GM12878 (cell line): ENCODE results near the gene MROH2B. TPM values are rescaled to one million over a fixed set of nuclear protein-coding genes. Genes with fewer than 3 reads are reported as not detected.
A peak's percentile ranks its signal among the peaks of the same experiment; 100 is the strongest.

ENCODE experiments used
- ATAC-seq: fragments of 200-7000 bp; cut with Tn5 transposase; 3 replicates; pipeline ENCODE4 v1.9.1; 2020; ENCODE audit warnings: mild to moderate bottlenecking, moderate library complexity
- BruUV-seq: library from RNA; stranded (reverse); fragments of 400-500 nt; replicated peaks from 2 replicates; lab custom pipeline; 2021; lab: Mats Ljungman, UMichigan
- CTCF ChIA-PET: fragments of 300-600 bp; sonication (Branson Sonifier 250); formaldehyde crosslinking; extraction: SDS; loops from one replicate; lab custom pipeline; 2021; ENCODE audit warnings: inconsistent platforms; lab: Yijun Ruan, JAX
- POLR2A ChIA-PET: fragments of 350-600 bp; formaldehyde crosslinking; extraction: SDS; loops from one replicate; lab custom pipeline; 2021; ENCODE audit warnings: inconsistent platforms; lab: Charles Lee
- RAD21 ChIA-PET: fragments of 300-600 bp; sonication (Branson Sonifier 250); formaldehyde crosslinking; loops from one replicate; lab custom pipeline; 2023; ENCODE audit warnings: antibody characterized with exemption; ENCODE audit not compliant: unreplicated experiment; lab: Charles Lee
- SMC1A ChIA-PET: fragments of 300-600 bp; sonication (Branson Sonifier 250); formaldehyde crosslinking; loops from one replicate; lab custom pipeline; 2023; ENCODE audit not compliant: unreplicated experiment, uncharacterized antibody; lab: Charles Lee
- DNase-seq: peaks from one replicate; pipeline ENCODE4 v3.0.0-alpha.2; 2011; ENCODE audit warnings: low read depth, low spot score
- FAIRE-seq: peaks from 3 replicates; lab custom pipeline; 2011; peaks lifted over from hg19 to GRCh38; lab: Jason Lieb, UNC
- H2AFZ ChIP-seq: 2 replicates; pipeline ENCODE4 v1.6.0; 2011; ENCODE audit warnings: low read depth, low read length, control low read depth; ENCODE audit not compliant: control insufficient read depth
- H3K27ac ChIP-seq: 2 replicates; pipeline ENCODE4 v1.5.1; 2011; ENCODE audit warnings: control low read depth; ENCODE audit not compliant: control insufficient read depth, insufficient read depth
- H3K27me3 ChIP-seq, 2 experiments: replicated peaks in 1 of 2; 2 replicates each; pipeline versions ENCODE4 v1.6.0 to v1.6.1; 2011; ENCODE audit warnings: low read length in 1 of 2; ENCODE audit not compliant: control insufficient read depth in 2 of 2, insufficient read depth in 2 of 2
- H3K36me3 ChIP-seq, 2 experiments: 2 replicates each; pipeline ENCODE4 v1.5.1; 2011; ENCODE audit warnings: low read length in 1 of 2; ENCODE audit not compliant: control insufficient read depth in 2 of 2, insufficient read depth in 2 of 2
- H3K4me1 ChIP-seq: 2 replicates; pipeline ENCODE4 v1.6.1; 2011; ENCODE audit warnings: mild to moderate bottlenecking, low read length, moderate library complexity, mixed read lengths; ENCODE audit not compliant: control insufficient read depth, insufficient read depth
- H3K4me2 ChIP-seq: 2 replicates; pipeline ENCODE4 v1.6.0; 2011; ENCODE audit warnings: control low read depth; ENCODE audit not compliant: control insufficient read depth, insufficient read depth
- H3K4me3 ChIP-seq: fragments of 200-600 bp; sonication (generic); 2 replicates; pipeline ENCODE4 v1.5.1; 2016
- H3K79me2 ChIP-seq: 2 replicates; pipeline ENCODE4 v1.6.0; 2011; ENCODE audit warnings: low read length; ENCODE audit not compliant: control insufficient read depth, insufficient read depth
- H3K9ac ChIP-seq: 2 replicates; pipeline ENCODE4 v1.8.0; 2011; ENCODE audit warnings: low read length, control low read depth, mixed read lengths; ENCODE audit not compliant: control insufficient read depth, insufficient read depth
- H3K9me3 ChIP-seq: replicated peaks from 3 replicates; pipeline ENCODE4 v1.5.1; 2011; ENCODE audit warnings: mild to moderate bottlenecking, low read length; ENCODE audit not compliant: control insufficient read depth, insufficient read depth
- H4K20me1 ChIP-seq: 2 replicates; pipeline ENCODE4 v1.6.0; 2011; ENCODE audit not compliant: control insufficient read depth, insufficient read depth
- JUNB ChIP-seq: IDR thresholded peaks from 2 replicates; pipeline ENCODE4 v1.6.1; 2016; ENCODE audit warnings: antibody characterized with exemption, mild to moderate bottlenecking
- SIX5 ChIP-seq: IDR thresholded peaks from 2 replicates; pipeline ENCODE4 v1.6.1; 2011; ENCODE audit warnings: mild to moderate bottlenecking, low read depth, low read length, moderate library complexity; ENCODE audit not compliant: severe bottlenecking
- ZNF384 ChIP-seq: IDR thresholded peaks from 2 replicates; pipeline ENCODE4 v1.6.1; 2012; ENCODE audit warnings: low read depth, mild to moderate bottlenecking, low read length, improper control_type of control experiment, borderline replicate concordance
- WGBS: methylation state at CpG from one replicate; pipeline ENCODE4 v1.1.6; 2016; ENCODE audit warnings: low lambda C conversion rate; ENCODE audit not compliant: insufficient replicate concordance, insufficient coverage; ENCODE audit errors: missing lambda C conversion rate; 5-methylcytosine and 5-hydroxymethylcytosine counted together
- in situ Hi-C: fragments of 300-500 bp; cut with MboI; formaldehyde crosslinking; loops from 9 replicates; pipeline ENCODE4 v1.14.3; 2018; ENCODE audit warnings: mixed read lengths
- intact Hi-C: fragments of 100-400 bp; cut with micrococcal nuclease; formaldehyde crosslinking; loops from one replicate; pipeline ENCODE4 v1.14.2; 2022; ENCODE audit not compliant: unreplicated experiment
- polyA plus RNA-seq, 11 experiments: library from polyadenylated mRNA; depleted of rRNA in 4 of 11; unstranded in 6 of 11; stranded (reverse) in 5 of 11; fragments of >200 nt; fragmentation: Nextera tagmentation in 4 of 11; fragmentation: Illumina TruSeq in 1 of 11; extraction: Ambion mirVana in 4 of 11; extraction: Trizol in 1 of 11; gene quantifications; 1 replicate in 1 of 11; 2 replicates in 10 of 11; pipeline versions ENCODE4 v1.2.1 to v1.2.3, GENCODE V29; 2011 to 2016; ENCODE audit warnings: inconsistent platforms in 2 of 11, missing spikeins in 2 of 11, low read depth in 1 of 11
- total RNA-seq, 4 experiments: library from RNA; depleted of rRNA in 3 of 4; stranded (reverse); fragments of >200 nt in 3 of 4; fragmentation: Illumina TruSeq in 1 of 4; extraction: Trizol in 1 of 4; gene quantifications; 2 replicates each; pipeline versions ENCODE4 v1.2.1 to v1.2.3, GENCODE V29; 2013 to 2021

MROH2B gene
- total and polyA plus RNA-seq, 10 of the 15 experiments (the other 5 are each of a cell fraction or from before 2014, with no cell fraction given): not detected

- Histone ChIP-seq H4K20me1 (no peaks in the 10 kb centered on the region), H3K4me1 (no peaks in the 10 kb centered on the region), H3K36me3 (no peaks in the 10 kb centered on the region), H3K4me3 (no peak overlapping the region)
- intact Hi-C loops: no loop called here
- no peak; the same call in 2 of the 3 replicates for ATAC-seq
- 0% methylated on average over 2 of the region's 2 CpGs for WGBS
- BruUV-seq: no TSS peak
- POLR2A ChIA-PET: no interaction called here
- RAD21 ChIA-PET: no interaction called here
- no peak for DNase-seq
- peak; percentile 28 for TF ChIP-seq SIX5
- no peak for TF ChIP-seq ZNF384
- TF ChIP-seq, all 136 proteins: peak for 1
- ChIA-PET CTCF (no interaction called here), SMC1A (no interaction called here)
- H3K27me3 ChIP-seq: no peaks in the 10 kb centered on the region
- H3K27ac ChIP-seq: no peak overlapping the region
- H2AFZ ChIP-seq: no peak overlapping the region
- no peaks in the 10 kb centered on the region for H3K79me2 ChIP-seq
- in situ Hi-C loops: no loop called here
- FAIRE-seq: no peak
- H3K9me3 ChIP-seq: no peaks in the 10 kb centered on the region
- H3K9ac ChIP-seq: no peak overlapping the region
- no peak overlapping the region for H3K4me2 ChIP-seq
These were observed 23.7 kb upstream of the MROH2B start for GRCh38 chr5:41094871-41095270.

GRCh38 chr5:41093803-41094202 is 22.7 kb upstream of the MROH2B start:
- no peak overlapping the region for H2AFZ ChIP-seq
- SMC1A ChIA-PET: no interaction called here
- no peak overlapping the region for H3K27ac ChIP-seq
- intact Hi-C loops: no loop called here
- no peaks in the 10 kb centered on the region for H4K20me1 ChIP-seq
- no peaks in the 10 kb centered on the region for H3K36me3 ChIP-seq
- TF ChIP-seq JUNB: no peak
- TF ChIP-seq, all 136 proteins: peak for 0
- POLR2A ChIA-PET: no interaction called here
- no peak overlapping the region for H3K4me3 ChIP-seq
- RAD21 ChIA-PET: no interaction called here
- no peak for DNase-seq
- no peaks in the 10 kb centered on the region for H3K4me1 ChIP-seq
- CTCF ChIA-PET: no interaction called here
- in situ Hi-C loops: no loop called here
- no peak overlapping the region for H3K9ac ChIP-seq
- FAIRE-seq: no peak
- no TSS peak for BruUV-seq
- H3K27me3 ChIP-seq: no peaks in the 10 kb centered on the region
- H3K4me2 ChIP-seq: no peak overlapping the region
- WGBS: 9% methylated on average over 1 of the region's 1 CpG
- H3K9me3 ChIP-seq: no peaks in the 10 kb centered on the region
- no peaks in the 10 kb centered on the region for H3K79me2 ChIP-seq
- no peak for ATAC-seq
